GM06990 (cell line): Measurements from ENCODE around the gene EGFR.
"Not testable (repeated sequence)": the region's sequence is repeated elsewhere in the genome, so short reads cannot be mapped to it uniquely, and the experiment has no call there.

Experiments
- DNase-seq: peaks from one replicate; pipeline ENCODE4 v3.0.0-alpha.2; 2011; ENCODE audit not compliant: insufficient read length; ENCODE audit errors: extremely low read depth
- H3K27me3 ChIP-seq: replicated peaks from 2 replicates; pipeline ENCODE4 v1.6.0; 2011; ENCODE audit warnings: low read length; ENCODE audit not compliant: control insufficient read depth, insufficient read depth
- H3K36me3 ChIP-seq: 2 replicates; pipeline ENCODE4 v1.5.1; 2011; ENCODE audit warnings: low read length; ENCODE audit not compliant: control insufficient read depth, insufficient read depth
- H3K4me3 ChIP-seq: replicated peaks from 2 replicates; pipeline ENCODE4 v1.5.1; 2011; ENCODE audit warnings: low read depth, mild to moderate bottlenecking, control low read depth, low read length
- CTCF ChIP-seq: IDR thresholded peaks from 2 replicates; pipeline ENCODE4 v1.5.1; 2011; ENCODE audit warnings: low read length, control low read depth, mild to moderate bottlenecking, inconsistent platforms; ENCODE audit not compliant: insufficient read depth, poor library complexity, severe bottlenecking

The EGFR gene

GRCh38 chr7:55028011-55028410 lies 9.2 kb downstream of the EGFR start:
- Histone ChIP-seq H3K4me3 (no peak overlapping the region), H3K36me3 (no peaks in the 10 kb centered on the region), H3K27me3 (no peaks in the 10 kb centered on the region)
- TF ChIP-seq CTCF: no peak
- no peak for DNase-seq

GRCh38 chr7:55030314-55030713 lies 11.5 kb downstream of the EGFR start:
- H3K4me3 ChIP-seq: no peak overlapping the region
- H3K36me3 ChIP-seq: no peaks in the 10 kb centered on the region
- TF ChIP-seq CTCF: no peak
- DNase-seq: no peak
- H3K27me3 ChIP-seq: no peaks in the 10 kb centered on the region

GRCh38 chr7:55031075-55031474 lies 12.3 kb downstream of the EGFR start:
- no peaks in the 10 kb centered on the region for H3K36me3 ChIP-seq
- no peaks in the 10 kb centered on the region for H3K27me3 ChIP-seq

GRCh38 chr7:55032069-55032699 lies 13.4 kb downstream of the EGFR start:
- no peaks in the 10 kb centered on the region for H3K27me3 ChIP-seq
- DNase-seq: no peak
- H3K4me3 ChIP-seq: no peak overlapping the region
- TF ChIP-seq CTCF: no peak
- H3K36me3 ChIP-seq: no peaks in the 10 kb centered on the region

More at GRCh38 chr7:55031075-55031474, 12.3 kb downstream of the EGFR start:
- H3K4me3 ChIP-seq: no peak overlapping the region
- no peak for TF ChIP-seq CTCF
- DNase-seq: no peak

- no peak for DNase-seq
- H3K27me3 ChIP-seq: no peaks in the 10 kb centered on the region
- TF ChIP-seq CTCF: no peak
- H3K4me3 ChIP-seq: no peak overlapping the region
- no peaks in the 10 kb centered on the region for H3K36me3 ChIP-seq
These were observed 14.5 kb downstream of the EGFR start for GRCh38 chr7:55033236-55033846.

- no peak for TF ChIP-seq CTCF
- H3K27me3 ChIP-seq: no peaks in the 10 kb centered on the region
- no peaks in the 10 kb centered on the region for H3K36me3 ChIP-seq
- H3K4me3 ChIP-seq: no peak overlapping the region
- DNase-seq: no peak
These were observed 16.0 kb downstream of the EGFR start for GRCh38 chr7:55034776-55035175.

GRCh38 chr7:55035410-55035809 lies 16.6 kb downstream of the EGFR start:
- not testable (repeated sequence) for H3K36me3 ChIP-seq, H3K27me3 ChIP-seq, H3K4me3 ChIP-seq, DNase-seq
